Thymus (tissue), 11 donors: ENCODE data around the gene GTF3C6. TPM values are rescaled to one million over a fixed set of nuclear protein-coding genes. Genes with fewer than 3 reads are reported as not detected.
"Not testable (repeated sequence)": the region's sequence is repeated elsewhere in the genome, so short reads cannot be mapped to it uniquely, and the experiment has no call there.

Experiments
- DNase-seq, 9 donors: peaks; one replicate each; pipeline ENCODE4 v3.0.0-alpha.2; 2013; ENCODE audit warnings: low spot score in 9 of 9, low read depth in 6 of 9, missing footprints in 1 of 9
- H3K27ac ChIP-seq, 2 donors: one replicate each; pipeline ENCODE4 v1.5.1; 2013; ENCODE audit warnings: control low read depth in 1 of 2, low read depth in 1 of 2, low read length in 1 of 2, mild to moderate bottlenecking in 1 of 2, moderate library complexity in 1 of 2
- H3K27me3 ChIP-seq, 2 donors: one replicate each; pipeline ENCODE4 v1.5.1; 2013; ENCODE audit warnings: low read length in 1 of 2; ENCODE audit not compliant: control insufficient read depth in 2 of 2, insufficient read depth in 1 of 2
- H3K36me3 ChIP-seq, 2 donors: one replicate each; pipeline ENCODE4 v1.5.1; 2013; ENCODE audit warnings: low read length in 1 of 2, mild to moderate bottlenecking in 1 of 2, moderate library complexity in 1 of 2; ENCODE audit not compliant: control insufficient read depth in 2 of 2, insufficient read depth in 2 of 2
- H3K4me1 ChIP-seq, 2 donors: one replicate each; pipeline ENCODE4 v1.5.1; 2013; ENCODE audit warnings: low read length in 2 of 2; ENCODE audit not compliant: control insufficient read depth in 2 of 2, insufficient read depth in 2 of 2
- H3K4me3 ChIP-seq, 2 donors: one replicate each; pipeline ENCODE4 v1.5.1; 2013; ENCODE audit warnings: low read length in 2 of 2, control low read depth in 1 of 2, mild to moderate bottlenecking in 1 of 2
- H3K9me3 ChIP-seq, 2 donors: one replicate each; pipeline ENCODE4 v1.5.1; 2013; ENCODE audit warnings: low read length in 1 of 2, mild to moderate bottlenecking in 1 of 2; ENCODE audit not compliant: control insufficient read depth in 2 of 2, insufficient read depth in 1 of 2
- WGBS: extraction: QIAGEN DNeasy Blood & Tissue Kit; methylation state at CpG from one replicate; pipeline ENCODE4 v1.1.7; 2013; 5-methylcytosine and 5-hydroxymethylcytosine counted together
- polyA plus RNA-seq: library from polyadenylated mRNA; stranded (reverse); fragments of 200-250 nt; gene quantifications from one replicate; pipeline ENCODE4 v1.2.3, GENCODE V29; 2013
- total RNA-seq: library from RNA; stranded (reverse); fragments of 120-200 nt; gene quantifications from one replicate; pipeline ENCODE4 v1.2.4, GENCODE V29; 2013
- donor health status: healthy.

The GTF3C6 gene
- total and polyA plus RNA-seq, 2 donors = 58.6 to 92.7 TPM

DNA sequence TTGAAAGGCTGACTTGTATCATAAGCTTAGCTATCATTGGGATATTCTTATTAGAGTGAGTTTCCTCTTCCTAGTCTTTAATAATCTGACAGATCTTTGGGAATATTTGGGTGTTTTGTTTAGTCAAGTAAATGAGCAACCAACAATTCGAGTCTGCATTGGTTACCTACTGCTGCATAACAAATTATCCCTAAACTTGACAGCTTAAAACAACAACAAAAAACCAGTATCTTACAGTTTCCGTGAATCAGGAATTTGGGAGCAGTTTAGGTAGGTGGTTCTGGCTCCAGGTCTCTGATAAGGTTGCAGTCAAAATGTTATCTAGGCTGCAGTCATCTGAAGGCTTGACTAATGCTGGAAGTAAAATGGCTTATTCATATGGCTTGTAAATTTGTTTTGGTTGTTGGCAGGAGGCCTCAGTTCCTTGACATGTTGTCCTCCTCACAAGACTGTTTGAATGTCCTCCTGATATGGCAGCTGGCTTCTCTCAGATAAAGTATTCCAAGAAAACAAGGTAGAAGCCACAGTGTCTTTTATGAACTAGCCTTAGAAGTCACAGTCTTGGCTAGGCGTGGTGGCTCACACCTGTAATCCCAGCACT lies 7.2 kb downstream of the GTF3C6 start:
- H3K36me3 ChIP-seq = peaks cover 24 to 70% of the 10 kb centered on the region in 2 donors
- no peaks in the 10 kb centered on the region for H3K9me3 ChIP-seq
- H3K4me3 ChIP-seq = no peak overlapping the region
- WGBS = over 99% methylated on average over 3 of the region's 3 CpGs
- no peak overlapping the region for H3K27ac ChIP-seq
- H3K27me3 ChIP-seq = no peaks in the 10 kb centered on the region
- DNase-seq = no peak
- H3K4me1 ChIP-seq = no peaks in the 10 kb centered on the region

- peaks cover 13 to 45% of the 10 kb centered on the region in 2 donors for H3K36me3 ChIP-seq
These were observed 10.2 kb downstream of the GTF3C6 start for GRCh38 chr6:110968661-110969060.

DNA sequence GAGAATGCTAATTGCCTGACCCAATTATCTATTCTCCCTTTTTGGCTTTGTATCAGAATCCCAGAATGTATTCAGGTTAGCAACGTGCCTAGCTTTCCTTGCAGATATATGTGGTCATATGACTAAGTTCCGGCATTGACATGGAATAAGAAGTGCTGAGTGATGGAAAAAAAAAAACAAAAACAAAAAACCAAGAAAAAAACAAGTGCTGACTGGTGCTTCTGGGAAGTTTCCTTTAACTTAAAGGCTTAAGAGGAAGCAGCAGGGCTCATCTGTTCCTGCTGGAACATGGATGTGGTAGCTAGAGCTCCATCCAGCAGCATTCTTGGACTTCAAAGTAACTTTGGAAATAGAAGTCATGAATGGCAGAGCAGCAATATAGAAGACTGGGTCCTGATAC lies 13.0 kb downstream of the GTF3C6 start:
- no peak for DNase-seq
- no peak overlapping the region for H3K4me3 ChIP-seq
- no peaks in the 10 kb centered on the region for H3K4me1 ChIP-seq
- 98% methylated on average over 2 of the region's 2 CpGs for WGBS
- no peaks in the 10 kb centered on the region for H3K9me3 ChIP-seq
- H3K36me3 ChIP-seq = peaks cover 6 to 22% of the 10 kb centered on the region in 2 donors
- no peak overlapping the region for H3K27ac ChIP-seq
- no peaks in the 10 kb centered on the region for H3K27me3 ChIP-seq

More at GRCh38 chr6:110968661-110969060, 10.2 kb downstream of the GTF3C6 start:
- H3K4me1 ChIP-seq, H3K9me3 ChIP-seq, DNase-seq, H3K27ac ChIP-seq, H3K27me3 ChIP-seq, H3K4me3 ChIP-seq: not testable (repeated sequence)
- over 99% methylated on average over 2 of the region's 2 CpGs for WGBS

- no peaks in the 10 kb centered on the region for H3K9me3 ChIP-seq
These were observed 18.1 kb downstream of the GTF3C6 start for GRCh38 chr6:110976575-110976974.

DNA sequence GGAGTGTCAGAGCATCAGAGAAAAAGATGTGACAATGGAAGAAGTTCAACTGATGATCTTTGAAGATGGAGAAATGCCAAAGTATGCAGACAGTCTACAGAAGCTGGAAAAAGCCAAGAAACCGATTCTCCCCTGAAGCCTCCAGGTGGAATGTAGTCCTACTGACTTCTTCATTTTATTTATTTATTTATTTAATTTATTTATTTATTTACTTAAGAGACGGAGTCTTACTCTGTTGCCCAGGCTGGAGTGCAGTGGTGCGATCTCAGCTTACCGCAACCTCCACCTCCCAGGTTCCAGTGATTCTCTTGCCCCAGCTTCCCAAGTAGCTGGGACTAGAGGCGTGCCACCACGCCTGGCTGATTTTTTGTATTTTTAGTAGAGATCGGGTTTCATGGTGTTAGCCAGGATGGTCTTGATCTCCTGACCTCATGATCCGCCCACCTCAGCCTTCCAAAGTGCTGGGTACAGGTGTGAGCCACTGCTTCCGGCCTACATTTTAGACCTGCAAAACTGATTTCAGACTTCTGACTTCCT lies 21.1 kb downstream of the GTF3C6 start:
- no peak for DNase-seq
- no peaks in the 10 kb centered on the region for H3K36me3 ChIP-seq
- H3K4me3 ChIP-seq = no peak overlapping the region
- H3K27me3 ChIP-seq = no peaks in the 10 kb centered on the region
- no peaks in the 10 kb centered on the region for H3K9me3 ChIP-seq
- no peak overlapping the region for H3K27ac ChIP-seq
- 97% methylated on average over 9 of the region's 9 CpGs for WGBS
- H3K4me1 ChIP-seq = peaks cover 0 to 5% of the 10 kb centered on the region in 2 donors

More at GRCh38 chr6:110976575-110976974, 18.1 kb downstream of the GTF3C6 start:
- Histone ChIP-seq H3K27ac (no peak overlapping the region), H3K27me3 (no peaks in the 10 kb centered on the region), H3K4me1 (peaks cover 0 to 3% of the 10 kb centered on the region in 2 donors), H3K4me3 (no peak overlapping the region), H3K36me3 (no peaks in the 10 kb centered on the region)
- WGBS = 95% methylated on average over 1 of the region's 1 CpG
- DNase-seq = no peak

DNA sequence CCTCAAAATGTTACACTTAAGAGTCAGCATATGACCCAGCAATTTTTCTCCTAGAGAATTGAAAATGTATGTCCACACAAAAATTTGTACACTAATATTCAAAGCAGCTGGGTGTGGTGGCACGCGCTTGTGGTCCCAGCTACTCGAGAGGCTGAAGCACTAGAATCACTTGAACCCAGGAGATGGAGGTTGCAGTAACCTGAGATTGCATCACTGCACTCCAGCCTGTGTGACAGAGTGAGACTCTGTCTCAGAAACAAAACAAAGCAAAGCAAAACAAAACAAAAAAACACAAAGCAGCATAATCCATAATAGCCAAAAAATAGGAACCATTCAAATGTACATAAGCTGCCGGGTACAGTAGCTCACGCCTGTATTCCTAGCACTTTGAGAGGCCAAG lies 21.7 kb downstream of the GTF3C6 start:
- H3K36me3 ChIP-seq = peaks cover 0 to 5% of the 10 kb centered on the region in 2 donors
- H3K4me3 ChIP-seq = no peak overlapping the region
- 97% methylated on average over 5 of the region's 5 CpGs for WGBS
- peaks cover 0 to 5% of the 10 kb centered on the region in 2 donors for H3K4me1 ChIP-seq
- H3K9me3 ChIP-seq = no peaks in the 10 kb centered on the region
- no peak overlapping the region for H3K27ac ChIP-seq
- DNase-seq = no peak
- H3K27me3 ChIP-seq = no peaks in the 10 kb centered on the region

- Histone ChIP-seq H3K4me1 (peaks cover 0 to 5% of the 10 kb centered on the region in 2 donors), H3K27ac (no peak overlapping the region), H3K4me3 (no peak overlapping the region), H3K36me3 (peaks cover under 1 to 7% of the 10 kb centered on the region in 2 donors), H3K27me3 (no peaks in the 10 kb centered on the region), H3K9me3 (no peaks in the 10 kb centered on the region)
- WGBS = 98% methylated on average over 9 of the region's 9 CpGs
- no peak for DNase-seq
These were observed 22.1 kb downstream of the GTF3C6 start for GRCh38 chr6:110980648-110981047.

DNA sequence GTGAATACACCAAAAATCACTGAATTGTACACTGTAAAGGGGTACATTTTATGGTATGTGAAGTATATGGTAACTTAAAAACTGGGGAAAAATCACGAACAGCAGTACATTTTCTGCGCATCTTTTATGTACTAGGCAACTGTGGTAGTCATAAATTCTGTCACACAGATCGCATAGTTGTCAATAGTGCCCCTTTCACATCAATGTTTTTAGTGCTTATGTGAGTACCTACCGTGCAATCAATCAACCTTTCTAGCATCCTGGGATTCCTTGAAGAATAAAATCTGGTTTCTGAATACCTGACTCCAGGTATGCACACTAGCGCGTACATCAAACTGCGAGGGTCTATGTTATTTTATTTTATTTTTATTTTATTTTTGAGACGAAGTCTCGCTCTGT lies 22.7 kb downstream of the GTF3C6 start:
- 37% methylated on average over 9 of the region's 9 CpGs for WGBS
- Histone ChIP-seq H3K4me3 (peak overlapping the region; percentile 60 to 96), H3K36me3 (peaks cover 6 to 11% of the 10 kb centered on the region in 2 donors), H3K27ac (peak overlapping the region in 1 of 2 donors; percentile 87), H3K27me3 (no peaks in the 10 kb centered on the region), H3K4me1 (peaks cover 0 to 5% of the 10 kb centered on the region in 2 donors), H3K9me3 (no peaks in the 10 kb centered on the region)
- peak in 2 of 9 donors; percentile 24 to 28 for DNase-seq

- Histone ChIP-seq H3K4me3 (no peak overlapping the region), H3K4me1 (no peaks in the 10 kb centered on the region), H3K9me3 (no peaks in the 10 kb centered on the region), H3K36me3 (peaks cover 12 to 37% of the 10 kb centered on the region in 2 donors), H3K27me3 (no peaks in the 10 kb centered on the region), H3K27ac (no peak overlapping the region)
- no peak for DNase-seq
- WGBS = 97% methylated on average over 11 of the region's 11 CpGs
These were observed 32.5 kb downstream of the GTF3C6 start for GRCh38 chr6:110990840-110991576.
